GM12875 (cell line): Measurements from ENCODE around the gene KDR.

Experiments used
- H3K4me3 ChIP-seq: one replicate; pipeline ENCODE4 v1.5.1; 2011; ENCODE audit warnings: low read depth, low read length, control low read depth
- CTCF ChIP-seq: IDR thresholded peaks from 2 replicates; pipeline ENCODE4 v1.5.1; 2011; ENCODE audit warnings: low read depth, mild to moderate bottlenecking, control low read depth, inconsistent platforms, low read length, moderate library complexity, borderline replicate concordance; ENCODE audit not compliant: insufficient read depth

KDR gene

GRCh38 chr4:55136634-55137033 lies 11.2 kb upstream of the KDR start:
- no peak overlapping the region for H3K4me3 ChIP-seq

GRCh38 chr4:55133951-55134350 lies 8.6 kb upstream of the KDR start:
- H3K4me3 ChIP-seq = no peak overlapping the region
- TF ChIP-seq CTCF = no peak

More at GRCh38 chr4:55136634-55137033, 11.2 kb upstream of the KDR start:
- TF ChIP-seq CTCF = no peak

GRCh38 chr4:55132775-55133174 lies 7.4 kb upstream of the KDR start:
- no peak overlapping the region for H3K4me3 ChIP-seq
- no peak for TF ChIP-seq CTCF

GRCh38 chr4:55127521-55127920 lies 2.1 kb upstream of the KDR start:
- no peak for TF ChIP-seq CTCF
- no peak overlapping the region for H3K4me3 ChIP-seq

GRCh38 chr4:55127053-55127452 lies 1.7 kb upstream of the KDR start:
- no peak overlapping the region for H3K4me3 ChIP-seq
- no peak for TF ChIP-seq CTCF

- H3K4me3 ChIP-seq = no peak overlapping the region
- no peak for TF ChIP-seq CTCF
Observed at GRCh38 chr4:55125763-55126541, 557 bp upstream of the KDR start.
